GM19324 (cell line): ENCODE results near the gene ZNF280D.
"Not testable (repeated sequence)": the region's sequence is repeated elsewhere in the genome, so short reads cannot be mapped to it uniquely, and the experiment has no call there.

ENCODE experiments used
- ATAC-seq: cut with Tn5 transposase; IDR thresholded peaks from one replicate; pipeline ENCODE4 v1.9.1; 2021; ENCODE audit warnings: mild to moderate bottlenecking, moderate library complexity; ENCODE audit not compliant: unreplicated experiment, low FRiP score

ZNF280D gene

DNA sequence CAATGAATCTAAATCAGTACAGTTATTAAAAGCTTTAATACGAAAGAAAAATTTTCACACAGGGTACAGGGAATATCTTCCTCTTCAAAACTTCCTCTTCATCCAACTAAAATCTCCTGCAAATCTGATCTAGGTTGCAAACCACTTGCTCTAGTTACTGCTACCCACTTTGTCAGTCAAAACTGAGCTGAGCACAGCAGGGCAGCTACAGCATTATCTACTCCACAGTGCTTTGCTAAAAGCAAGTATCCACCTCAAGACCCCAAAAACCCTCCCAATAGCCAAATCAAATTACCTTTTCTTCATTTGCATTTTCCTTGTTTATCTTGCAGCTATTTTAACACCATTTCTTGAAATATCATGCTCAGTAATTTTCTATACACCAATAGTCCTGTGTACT, 14.7 kb downstream of the ZNF280D start:
- ATAC-seq = no peak

DNA sequence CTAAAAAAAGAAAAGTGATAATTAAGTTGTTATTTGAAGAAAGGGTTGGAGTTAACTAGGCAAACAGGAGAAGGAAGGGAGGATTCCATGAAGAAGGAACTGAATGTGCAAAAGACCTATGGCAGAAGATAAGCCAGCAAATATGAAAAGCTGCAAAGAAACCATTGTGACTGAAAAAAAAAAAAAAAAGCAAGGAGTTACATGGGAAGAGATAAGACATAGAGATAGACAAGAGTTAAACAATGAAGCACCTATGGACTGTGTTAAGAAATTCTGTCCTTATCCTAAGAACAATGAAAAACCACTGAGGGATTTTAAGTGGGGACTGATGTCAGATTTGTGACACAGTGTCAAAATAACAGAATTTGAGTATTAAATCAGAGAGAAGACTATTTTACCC, 17.0 kb downstream of the ZNF280D start:
- no peak for ATAC-seq

DNA sequence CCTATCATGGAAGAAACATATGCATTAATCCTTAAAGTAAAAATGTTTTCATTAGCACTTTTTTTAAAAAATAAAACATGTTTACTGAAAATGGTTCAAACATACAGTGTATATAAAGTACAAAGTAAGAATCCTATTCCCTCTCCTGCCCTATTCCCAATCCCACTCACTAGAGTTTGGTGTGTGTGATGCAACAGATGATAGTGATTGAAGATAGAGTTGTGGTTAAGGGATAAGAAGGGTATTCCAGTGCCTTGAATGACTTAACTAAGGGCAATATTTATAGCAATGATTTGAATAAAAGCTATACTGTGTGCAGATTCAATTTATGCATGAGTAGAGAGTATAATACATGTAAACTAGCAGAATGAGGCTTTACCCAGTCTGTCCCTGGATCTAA, 18.1 kb downstream of the ZNF280D start:
- no peak for ATAC-seq

DNA sequence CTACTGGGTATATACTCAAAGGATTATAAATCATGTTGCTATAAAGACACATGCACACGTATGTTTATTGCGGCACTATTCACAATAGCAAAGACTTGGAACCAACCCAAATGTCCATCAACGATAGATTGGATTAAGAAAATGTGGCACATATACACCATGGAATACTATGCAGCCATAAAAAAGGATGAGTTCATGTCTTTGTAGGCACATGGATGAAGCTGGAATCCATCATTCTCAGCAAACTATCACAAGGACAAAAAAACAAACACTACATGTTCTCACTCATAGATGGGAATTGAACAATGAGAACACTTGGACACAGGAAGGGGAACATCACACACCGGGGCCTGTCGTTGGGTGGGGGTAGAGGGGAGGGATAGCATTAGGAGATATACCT, 23.8 kb downstream of the ZNF280D start:
- not testable (repeated sequence) for ATAC-seq

DNA sequence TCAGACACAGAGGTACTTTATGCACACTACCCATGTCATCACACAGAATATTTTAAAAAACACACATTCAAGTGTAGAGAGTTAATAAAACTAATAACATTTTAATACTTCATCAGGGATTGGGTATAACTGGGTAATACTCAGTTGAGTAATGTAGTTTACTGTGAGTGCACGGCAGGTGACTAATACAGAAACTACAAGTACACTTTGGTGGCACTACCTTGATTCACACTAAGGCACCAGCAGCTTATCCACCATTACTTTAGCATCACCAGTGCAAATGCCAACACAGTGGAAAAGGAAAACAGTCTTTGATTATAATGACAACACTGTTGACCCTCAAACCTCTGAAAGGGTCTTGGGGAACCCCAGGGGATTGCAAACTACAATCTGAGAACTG, 33.6 kb downstream of the ZNF280D start:
- no peak for ATAC-seq

DNA sequence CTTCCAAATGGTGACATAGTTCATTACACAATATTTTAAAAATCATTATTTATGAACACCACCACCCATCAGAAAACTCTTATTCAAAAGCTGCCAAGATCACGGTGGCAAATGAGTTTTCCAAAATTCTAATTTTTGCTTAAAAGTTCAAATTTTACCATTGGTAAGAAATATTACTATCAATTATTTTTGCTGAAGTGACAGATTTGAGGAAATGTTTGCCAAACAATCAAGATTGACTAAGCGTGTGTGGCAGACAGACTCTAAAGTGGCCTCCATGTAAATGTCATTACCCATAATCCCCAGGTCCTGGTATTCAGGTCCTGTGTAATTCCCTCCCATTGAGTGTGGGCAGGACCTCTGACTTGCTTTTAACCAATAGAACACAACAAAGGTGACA, 35.0 kb downstream of the ZNF280D start:
- no peak for ATAC-seq

DNA sequence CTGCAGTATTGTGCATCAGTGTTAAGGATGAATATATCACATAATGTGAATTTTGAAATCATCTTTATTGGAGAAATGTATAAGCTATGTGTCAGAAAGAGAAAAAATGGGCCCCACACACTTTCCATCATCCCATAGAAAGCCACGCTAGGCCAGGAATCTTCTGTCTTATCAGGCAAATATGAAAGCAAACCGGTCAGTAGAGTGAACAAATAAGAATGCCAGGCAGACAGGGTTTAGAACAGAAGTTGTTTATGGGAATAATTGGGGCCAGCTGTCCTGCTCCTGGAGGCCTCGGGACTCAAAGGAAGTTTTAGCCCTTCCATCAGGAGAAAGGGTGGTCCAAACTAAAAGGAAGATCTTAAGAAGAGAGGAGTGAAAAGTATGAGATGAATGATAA, 39.5 kb downstream of the ZNF280D start:
- no peak for ATAC-seq

DNA sequence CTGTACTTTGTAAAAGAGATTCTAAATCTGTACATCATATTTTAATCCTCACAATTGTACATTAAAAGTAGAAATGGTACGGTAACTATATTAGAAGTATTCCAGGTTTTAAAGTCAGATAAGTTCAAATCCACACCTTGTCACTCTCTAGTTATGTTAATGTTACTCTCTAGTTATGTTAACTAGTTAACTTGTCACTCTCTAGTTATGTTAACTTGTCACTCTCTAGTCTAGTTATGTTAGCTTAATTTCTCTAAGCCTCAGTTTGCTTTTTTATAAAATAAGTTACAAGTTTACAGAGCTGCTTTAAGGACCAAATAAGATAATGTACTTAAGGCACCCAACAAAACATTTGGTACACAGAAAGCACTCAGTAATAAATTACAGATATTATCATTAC, 42.6 kb downstream of the ZNF280D start:
- no peak for ATAC-seq

DNA sequence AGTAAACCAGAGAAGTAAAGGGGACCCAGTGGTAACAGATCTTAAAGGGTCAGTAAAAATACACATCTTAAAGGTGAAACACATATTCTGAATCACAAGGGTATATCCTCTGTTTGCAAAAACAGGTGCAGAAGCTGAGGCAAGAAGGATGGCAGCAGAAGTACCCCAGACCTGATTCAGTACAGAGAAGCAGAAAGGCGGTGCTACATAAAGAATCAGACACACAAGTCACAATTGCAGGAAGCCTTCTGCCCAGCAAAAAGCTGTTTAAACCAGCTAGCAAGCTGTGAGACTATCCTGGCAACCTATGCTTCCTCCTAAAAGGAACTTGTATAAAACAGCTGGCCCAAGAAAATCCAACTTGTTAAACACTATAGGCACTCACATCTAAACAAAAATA, 49.4 kb downstream of the ZNF280D start:
- ATAC-seq = no peak

DNA sequence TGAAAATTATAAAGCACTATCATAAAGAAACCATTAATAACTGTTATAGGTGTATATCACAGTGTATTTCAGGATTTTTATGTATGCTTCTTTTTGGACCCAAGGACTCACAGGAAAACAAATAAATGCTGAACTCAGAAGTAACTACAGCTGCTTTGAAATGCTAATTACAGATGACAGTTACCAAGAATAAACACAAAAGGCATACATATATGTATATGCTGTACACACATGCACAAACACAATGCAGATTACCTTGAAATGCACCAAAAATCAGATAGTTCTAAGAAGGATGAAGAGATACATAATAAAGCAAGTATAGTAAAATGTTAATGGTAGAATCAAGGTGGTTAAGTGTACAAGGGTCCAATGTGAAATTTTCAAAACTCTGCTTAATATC, 52.2 kb downstream of the ZNF280D start:
- ATAC-seq = no peak

DNA sequence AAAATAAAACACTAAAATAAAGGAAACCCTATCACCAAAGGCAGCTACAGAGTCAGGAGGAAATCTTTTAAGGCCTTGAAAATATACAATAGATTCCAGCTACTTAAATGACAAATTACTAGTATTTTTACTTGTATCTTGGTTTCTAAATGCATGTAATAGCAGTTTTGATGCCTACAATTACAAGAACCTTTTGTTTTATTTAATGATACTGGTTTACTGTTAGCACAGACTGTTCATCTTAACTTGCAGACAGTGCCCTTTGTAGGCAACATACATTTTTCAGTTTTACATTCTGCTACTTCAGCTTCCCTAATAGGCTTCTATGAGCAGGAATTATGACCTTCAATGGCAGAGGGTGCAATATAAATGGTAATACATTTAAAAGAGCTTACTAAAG, 54.1 kb downstream of the ZNF280D start:
- no peak for ATAC-seq

DNA sequence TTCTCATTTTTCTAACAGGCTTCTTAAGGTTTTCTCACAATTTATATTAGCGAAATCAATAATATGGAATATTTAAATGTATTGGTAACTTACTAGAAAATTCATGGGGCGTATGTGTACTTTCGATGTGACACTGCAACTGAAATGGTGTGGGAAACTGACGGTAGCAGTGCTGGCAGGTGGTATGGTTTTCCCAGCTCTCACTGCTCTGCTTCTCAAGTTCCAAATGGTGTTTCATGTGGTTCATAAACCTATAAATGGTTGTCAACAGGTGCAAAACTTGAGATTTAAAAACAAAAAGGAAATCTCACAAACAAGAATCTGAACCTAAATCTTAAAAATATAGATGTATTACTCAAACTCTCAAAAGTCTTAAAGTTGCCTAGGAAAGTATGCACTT, 54.7 kb downstream of the ZNF280D start:
- no peak for ATAC-seq

DNA sequence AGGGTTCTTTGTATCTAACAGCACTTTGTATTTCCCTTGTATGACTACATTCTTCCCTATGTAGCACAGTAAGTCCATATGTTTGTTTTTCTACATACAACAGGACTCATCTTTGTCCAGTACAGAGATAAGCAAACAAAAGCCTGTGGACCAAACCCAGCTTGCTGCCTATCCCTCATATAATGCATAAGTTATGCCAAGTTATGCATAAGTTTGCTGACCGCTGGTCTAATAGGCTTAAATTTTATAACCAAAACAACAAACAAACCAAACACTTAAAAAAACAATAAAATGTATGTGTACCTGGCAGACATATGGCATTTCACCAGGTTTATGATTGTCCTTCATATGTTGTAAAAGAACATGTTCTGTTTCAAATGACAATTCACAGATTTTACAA, 56.0 kb downstream of the ZNF280D start:
- ATAC-seq = no peak

DNA sequence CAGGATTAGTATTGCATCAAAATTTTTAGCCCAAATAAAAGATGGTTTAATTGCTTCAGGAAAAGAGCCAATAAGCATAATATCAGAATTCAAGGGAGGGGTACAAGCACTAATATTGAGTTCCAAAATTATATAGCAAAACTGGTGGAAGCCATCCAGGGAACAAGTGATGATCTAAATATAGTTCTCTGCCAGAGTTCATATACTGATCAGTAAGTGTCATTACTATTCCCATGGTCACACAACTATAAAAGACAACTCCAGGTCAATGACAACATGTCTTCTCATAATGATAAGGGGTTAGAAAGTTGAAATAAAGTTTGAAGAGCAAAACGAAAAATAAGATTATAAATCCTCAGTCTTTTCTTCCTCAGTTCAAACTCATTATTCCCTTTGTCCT, 57.4 kb downstream of the ZNF280D start:
- ATAC-seq = no peak

DNA sequence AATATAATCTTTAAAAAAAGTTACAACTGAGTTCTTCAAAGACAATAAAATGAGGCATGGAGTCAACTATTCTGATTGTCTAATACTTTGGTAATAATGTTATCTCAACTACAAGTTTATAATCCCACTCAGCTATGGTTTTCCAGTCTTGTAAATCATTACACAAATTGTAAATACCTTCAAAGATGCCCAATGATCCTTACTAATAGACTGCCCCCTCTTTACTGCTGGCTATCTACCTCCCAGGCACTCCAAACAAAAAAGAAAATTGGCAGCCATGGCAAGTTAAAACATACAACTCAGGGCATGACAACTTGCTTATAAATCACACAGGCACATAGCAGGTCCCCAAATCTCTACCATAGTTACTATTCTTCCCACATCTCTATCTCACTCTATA, 58.5 kb downstream of the ZNF280D start:
- ATAC-seq = no peak

DNA sequence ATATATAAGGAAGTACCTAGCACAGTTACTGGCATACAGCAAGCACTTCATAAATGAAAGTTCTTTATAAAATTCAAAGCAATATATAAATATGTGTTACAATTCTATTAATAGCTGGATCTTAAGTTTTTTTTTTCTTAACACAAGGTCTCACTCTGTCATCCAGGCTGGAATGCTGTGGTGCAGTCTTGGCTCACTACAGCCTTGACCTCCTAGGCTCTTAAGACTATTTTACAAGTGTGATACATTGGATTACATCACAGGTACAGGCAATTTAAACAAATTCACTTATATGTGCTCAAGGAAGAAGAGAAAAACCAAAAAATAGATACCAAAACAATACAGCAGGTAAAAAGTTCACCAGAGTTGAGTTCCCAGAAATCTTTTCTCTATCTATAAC, 60.6 kb downstream of the ZNF280D start:
- no peak for ATAC-seq

DNA sequence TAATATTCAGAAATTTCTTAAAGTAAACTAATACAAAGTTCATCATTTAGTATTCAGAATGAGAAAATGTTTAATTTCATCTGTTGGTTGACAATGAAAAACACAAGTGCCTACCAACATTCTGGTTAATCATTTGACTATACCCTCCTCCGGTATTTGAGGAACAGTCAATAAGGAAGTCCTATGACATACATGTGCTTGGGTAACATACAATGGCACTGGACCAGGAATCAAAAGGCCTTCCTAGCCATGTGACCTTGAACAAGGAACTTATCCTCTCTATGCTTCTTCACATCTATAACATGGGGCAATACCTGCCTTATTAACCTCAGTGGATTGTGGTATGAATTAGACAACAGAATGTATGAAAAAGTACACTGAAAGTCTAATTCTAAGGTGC, 65.8 kb downstream of the ZNF280D start:
- no peak for ATAC-seq

DNA sequence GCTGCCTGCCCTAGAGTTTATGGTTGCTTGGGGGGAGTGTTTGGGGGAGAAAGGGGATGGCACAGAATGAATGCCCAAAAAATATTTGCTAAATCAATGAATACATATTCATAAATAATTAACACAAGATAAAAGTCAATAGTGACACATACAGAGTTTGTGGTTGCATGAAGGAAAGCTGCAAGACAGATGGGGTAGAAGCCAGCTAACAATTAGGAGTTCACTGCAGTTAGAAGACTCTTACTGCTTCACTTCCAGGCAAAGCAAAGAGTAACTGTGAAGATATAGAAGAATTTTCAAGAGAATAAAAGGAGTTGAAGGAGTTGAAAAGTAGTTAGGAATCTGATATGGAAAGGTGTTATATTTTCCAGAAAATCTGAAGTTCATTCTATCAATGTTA, 72.4 kb downstream of the ZNF280D start:
- ATAC-seq = no peak

DNA sequence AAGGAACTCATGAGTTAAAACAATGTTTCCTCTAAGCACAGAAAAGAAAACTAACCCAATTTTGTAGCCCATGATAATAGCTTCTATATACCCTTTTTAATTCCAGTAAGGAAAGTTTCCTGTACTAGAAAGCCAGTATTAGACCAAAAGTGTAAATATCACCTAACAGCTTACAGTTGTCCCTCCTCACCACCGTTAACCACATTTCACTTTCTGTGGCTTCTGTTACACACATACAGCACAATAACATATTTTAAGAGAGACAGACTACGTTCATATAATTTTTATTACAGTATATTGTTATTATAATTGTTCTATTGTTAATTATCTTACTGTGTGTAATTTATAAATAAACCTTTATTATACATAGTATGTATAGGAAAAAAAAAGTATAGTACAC, 74.1 kb downstream of the ZNF280D start:
- ATAC-seq = no peak

DNA sequence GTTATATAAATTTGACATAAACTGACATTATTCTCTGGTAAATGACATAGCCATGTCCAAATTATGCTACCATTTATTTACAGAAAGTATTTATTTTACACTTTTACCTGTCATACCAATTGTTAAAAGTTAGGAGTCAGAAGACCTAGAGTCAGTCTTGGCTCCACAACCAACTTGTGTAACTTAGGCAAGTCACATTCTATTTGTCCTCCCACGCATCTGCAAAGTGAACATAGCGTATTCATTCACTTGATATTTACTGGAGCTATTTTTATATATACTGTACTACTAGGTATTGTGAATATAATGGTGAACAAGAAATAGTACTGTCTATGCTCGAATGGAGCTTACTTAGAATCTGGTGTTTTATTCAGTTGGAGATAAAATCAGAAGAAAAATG, 78.7 kb downstream of the ZNF280D start:
- ATAC-seq = no peak

DNA sequence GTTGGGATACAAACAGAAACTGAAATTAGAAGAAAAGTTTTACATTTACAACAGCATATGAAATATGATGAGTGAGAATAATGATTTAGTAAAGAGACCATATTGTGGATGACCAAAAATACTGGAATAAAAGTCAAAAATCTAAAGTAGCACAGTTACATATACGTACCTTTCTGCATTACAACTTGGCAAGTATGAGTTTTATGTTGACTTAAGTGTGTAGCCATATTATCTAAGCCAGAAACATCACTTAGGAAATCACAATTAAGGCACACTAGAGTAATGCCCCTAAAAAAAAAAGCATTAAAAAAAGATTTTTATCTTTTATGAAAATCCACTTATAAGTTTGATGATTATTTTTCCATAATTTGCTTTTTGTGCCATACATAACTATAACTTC, 79.1 kb downstream of the ZNF280D start:
- ATAC-seq = no peak

DNA sequence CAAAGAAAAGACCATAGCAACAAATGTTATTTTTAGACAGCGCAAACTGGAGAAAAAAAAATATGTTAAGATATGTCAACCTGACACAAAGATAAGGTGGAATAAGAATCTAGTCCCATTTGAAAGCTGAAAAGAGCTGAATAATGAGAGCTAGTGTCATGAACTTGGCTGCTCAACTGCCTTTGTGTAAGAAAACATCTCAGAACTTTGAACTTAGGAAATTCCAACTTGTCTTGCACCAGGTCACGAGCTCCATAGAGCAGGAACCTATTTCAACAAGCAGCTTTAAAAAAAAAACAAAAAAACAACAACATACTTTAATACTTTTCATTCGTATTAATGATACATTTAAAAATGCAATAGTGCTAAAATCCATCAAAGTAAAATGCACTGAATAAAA, 79.5 kb downstream of the ZNF280D start:
- no peak for ATAC-seq

DNA sequence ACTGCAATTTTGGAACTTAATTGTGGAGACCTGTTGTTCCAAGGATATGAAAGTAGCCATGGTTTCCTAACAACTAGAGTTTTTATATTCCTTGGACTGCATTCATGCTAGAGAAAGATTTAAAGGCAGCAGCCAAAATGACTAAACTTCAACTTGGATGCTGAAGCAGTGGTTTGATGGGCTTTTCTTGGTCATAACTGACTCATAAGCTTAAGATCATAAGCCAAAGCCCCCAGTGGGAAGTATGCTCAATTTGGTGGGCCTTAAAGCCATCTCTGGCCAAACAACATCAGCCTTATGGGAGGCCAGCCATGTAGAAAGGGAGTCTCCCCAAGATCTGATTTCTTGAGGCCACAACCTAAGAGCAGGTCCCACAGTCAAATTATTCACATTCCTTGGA, 80.2 kb downstream of the ZNF280D start:
- no peak for ATAC-seq

DNA sequence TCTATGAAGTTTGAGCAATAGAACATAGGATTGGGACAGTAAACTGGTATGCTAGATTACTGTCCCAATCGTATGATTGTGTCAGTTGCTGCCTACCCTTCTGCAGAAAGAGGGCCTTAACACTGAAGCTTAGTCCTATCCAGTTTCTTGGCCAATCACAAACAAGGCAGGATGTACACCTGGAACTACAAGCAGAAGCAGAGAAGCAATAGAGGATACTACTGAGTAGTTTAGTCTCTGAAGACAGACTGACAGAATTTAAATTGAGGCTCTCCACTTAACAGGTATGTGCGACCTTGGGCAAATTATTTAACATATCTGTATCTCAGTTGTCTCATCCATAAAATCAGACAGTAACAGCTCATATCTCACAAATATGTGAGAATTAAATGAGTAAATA, 85.0 kb downstream of the ZNF280D start:
- ATAC-seq = no peak
